HepG2 (cell line): ENCODE data around the gene P2RX3. TPM values are rescaled to one million over a fixed set of nuclear protein-coding genes. Genes with fewer than 3 reads are reported as not detected.
A peak's percentile ranks its signal among the peaks of the same experiment; 100 is the strongest.

Experiments used
- ARNTL ChIP-seq: sonication (generic); formaldehyde crosslinking; IDR thresholded peaks from 2 replicates; pipeline ENCODE4 v1.4.0; 2020; ENCODE audit warnings: mild to moderate bottlenecking, missing genetic modification reagents
- ATF7 ChIP-seq, 2 experiments: fragments of 450-650 bp in 1 of 2; sonication (generic) in 1 of 2; formaldehyde crosslinking in 1 of 2; IDR thresholded peaks; 2 replicates each; pipeline versions ENCODE4 v1.4.0 to v1.6.1; 2016 to 2020; ENCODE audit warnings: antibody characterized with exemption in 1 of 2, mild to moderate bottlenecking in 1 of 2, missing genetic modification reagents in 1 of 2
- CHD4 ChIP-seq: fragments of 200-600 bp; sonication (generic); IDR thresholded peaks from 2 replicates; pipeline ENCODE4 v1.7.0; 2017; ENCODE audit warnings: mild to moderate bottlenecking, low read length, borderline replicate concordance
- ERF ChIP-seq: IDR thresholded peaks from 2 replicates; pipeline ENCODE4 v1.6.1; 2018; ENCODE audit warnings: missing biosample characterization, missing genetic modification reagents
- ETV6 ChIP-seq: sonication (generic); formaldehyde crosslinking; conservative IDR thresholded peaks from 2 replicates; pipeline ENCODE4 v1.4.0; 2020; ENCODE audit warnings: missing genetic modification reagents
- FOXJ3 ChIP-seq: sonication (generic); formaldehyde crosslinking; IDR thresholded peaks from 2 replicates; pipeline ENCODE4 v1.4.0; 2020; ENCODE audit warnings: missing genetic modification reagents, mild to moderate bottlenecking, borderline replicate concordance
- GTF2F1 ChIP-seq: fragments of 150-350 bp; IDR thresholded peaks from 2 replicates; pipeline ENCODE4 v1.6.1; 2014; ENCODE audit warnings: low read length
- ONECUT2 ChIP-seq: sonication (generic); formaldehyde crosslinking; IDR thresholded peaks from 2 replicates; pipeline ENCODE4 v1.4.0; 2020; ENCODE audit warnings: missing genetic modification reagents
- RFX5 ChIP-seq: IDR thresholded peaks from 2 replicates; pipeline ENCODE4 v1.6.1; 2011; ENCODE audit warnings: low read depth, low read length, improper control_type of control experiment
- TSC22D2 ChIP-seq: sonication (generic); formaldehyde crosslinking; IDR thresholded peaks from 2 replicates; pipeline ENCODE4 v1.5.1; 2020; ENCODE audit warnings: missing genetic modification reagents, mild to moderate bottlenecking, borderline replicate concordance
- ZFX ChIP-seq: sonication (generic); formaldehyde crosslinking; IDR thresholded peaks from 2 replicates; pipeline ENCODE4 v1.4.0; 2020; ENCODE audit warnings: mild to moderate bottlenecking, low read depth, missing genetic modification reagents, moderate library complexity
- ZNF235 ChIP-seq: sonication (generic); formaldehyde crosslinking; IDR thresholded peaks from 2 replicates; pipeline ENCODE4 v1.8.1; 2023; ENCODE audit warnings: mild to moderate bottlenecking, missing genetic modification reagents, borderline replicate concordance
- polyA plus RNA-seq, 8 experiments: library from polyadenylated mRNA; depleted of rRNA in 3 of 8; stranded (reverse) in 7 of 8; unstranded in 1 of 8; fragments of >200 nt; fragmentation: Illumina TruSeq in 4 of 8; extraction: Trizol in 4 of 8; gene quantifications; 2 replicates each; pipeline versions ENCODE4 v1.2.1 to v1.2.3, GENCODE V29; 2011 to 2016; ENCODE audit warnings: low read depth in 4 of 8, missing spikeins in 1 of 8, mixed read lengths in 1 of 8; ENCODE audit not compliant: insufficient read depth in 1 of 8
- total RNA-seq, 5 experiments: library from RNA; depleted of rRNA; stranded (reverse); fragments of >200 nt; fragmentation: Illumina TruSeq; extraction: Trizol; gene quantifications; 2 replicates each; pipeline ENCODE4 v1.2.3, GENCODE V29; 2016; ENCODE audit warnings: low read depth in 1 of 5
- TF ChIP-seq, protein P1 (sequence below): sonication (generic); formaldehyde crosslinking; IDR thresholded peaks from 2 replicates; pipeline ENCODE4 v1.4.0; 2020; ENCODE audit warnings: mild to moderate bottlenecking, missing genetic modification reagents
- TF ChIP-seq, protein P2 (sequence below): sonication (generic); formaldehyde crosslinking; IDR thresholded peaks from 2 replicates; pipeline ENCODE4 v1.8.0; 2022; ENCODE audit warnings: mild to moderate bottlenecking, missing genetic modification reagents, moderate library complexity
- TF ChIP-seq, protein P3 (sequence below): sonication (generic); formaldehyde crosslinking; IDR thresholded peaks from 2 replicates; pipeline ENCODE4 v1.4.0; 2020; ENCODE audit warnings: missing genetic modification reagents, borderline replicate concordance
- TF ChIP-seq, protein P4 (sequence below): sonication (generic); formaldehyde crosslinking; IDR thresholded peaks from 2 replicates; pipeline ENCODE4 v1.4.0; 2020; ENCODE audit warnings: mild to moderate bottlenecking, missing genetic modification reagents
- TF ChIP-seq, protein P5 (sequence below): sonication (generic); formaldehyde crosslinking; IDR thresholded peaks from 2 replicates; pipeline ENCODE4 v1.4.0; 2020; ENCODE audit warnings: missing genetic modification reagents

P2RX3 gene
- total and polyA plus RNA-seq, 2 of the 13 experiments (the other 11 are each of a cell fraction or from before 2014, with no cell fraction given) = 0.08 TPM; not detected in 1

DNA sequence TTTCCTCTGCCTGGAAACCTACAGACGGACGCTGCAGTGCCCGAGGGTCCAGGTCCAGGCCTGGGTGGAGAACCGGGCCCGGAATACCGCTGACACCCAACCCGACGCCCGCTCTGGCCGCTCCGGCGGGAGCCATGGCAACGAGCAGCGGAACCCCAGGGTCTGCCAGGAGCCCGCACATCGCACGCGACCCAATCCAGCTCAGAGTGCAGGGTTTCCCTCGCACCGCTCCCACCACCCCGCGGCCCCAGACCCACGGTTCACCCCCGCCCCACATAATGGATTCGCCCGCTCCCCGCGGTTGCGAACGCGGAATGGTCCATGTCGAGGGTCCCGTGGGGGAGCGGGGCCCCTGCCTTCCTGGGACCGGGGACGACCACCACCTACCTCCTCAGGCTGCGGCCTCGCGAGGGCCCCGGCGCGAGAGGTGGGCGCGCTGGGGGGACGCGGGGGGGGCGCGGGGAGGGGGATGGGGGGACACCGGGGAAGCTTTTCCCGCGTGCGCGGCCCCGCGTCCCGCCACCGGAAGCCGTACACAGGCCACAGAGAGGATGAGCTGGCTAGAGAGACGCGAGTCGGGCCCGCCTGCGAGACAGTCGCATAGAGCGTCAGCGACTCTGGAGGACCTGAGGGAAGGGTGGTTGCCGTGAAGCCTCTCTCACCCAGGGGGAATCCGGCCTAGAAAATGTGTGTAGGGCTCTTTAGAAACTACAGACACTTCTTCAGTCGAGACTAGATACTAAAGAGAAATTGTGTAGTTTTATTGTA, 2.6 kb upstream of the P2RX3 start, which contains the start of gene SSRP1 (continued):
- no peak for TF ChIP-seq TSC22D2 (CRISPR knock-in tag)
- no peak for TF ChIP-seq FOXJ3 (CRISPR knock-in tag)
- TF ChIP-seq, protein P1, sequence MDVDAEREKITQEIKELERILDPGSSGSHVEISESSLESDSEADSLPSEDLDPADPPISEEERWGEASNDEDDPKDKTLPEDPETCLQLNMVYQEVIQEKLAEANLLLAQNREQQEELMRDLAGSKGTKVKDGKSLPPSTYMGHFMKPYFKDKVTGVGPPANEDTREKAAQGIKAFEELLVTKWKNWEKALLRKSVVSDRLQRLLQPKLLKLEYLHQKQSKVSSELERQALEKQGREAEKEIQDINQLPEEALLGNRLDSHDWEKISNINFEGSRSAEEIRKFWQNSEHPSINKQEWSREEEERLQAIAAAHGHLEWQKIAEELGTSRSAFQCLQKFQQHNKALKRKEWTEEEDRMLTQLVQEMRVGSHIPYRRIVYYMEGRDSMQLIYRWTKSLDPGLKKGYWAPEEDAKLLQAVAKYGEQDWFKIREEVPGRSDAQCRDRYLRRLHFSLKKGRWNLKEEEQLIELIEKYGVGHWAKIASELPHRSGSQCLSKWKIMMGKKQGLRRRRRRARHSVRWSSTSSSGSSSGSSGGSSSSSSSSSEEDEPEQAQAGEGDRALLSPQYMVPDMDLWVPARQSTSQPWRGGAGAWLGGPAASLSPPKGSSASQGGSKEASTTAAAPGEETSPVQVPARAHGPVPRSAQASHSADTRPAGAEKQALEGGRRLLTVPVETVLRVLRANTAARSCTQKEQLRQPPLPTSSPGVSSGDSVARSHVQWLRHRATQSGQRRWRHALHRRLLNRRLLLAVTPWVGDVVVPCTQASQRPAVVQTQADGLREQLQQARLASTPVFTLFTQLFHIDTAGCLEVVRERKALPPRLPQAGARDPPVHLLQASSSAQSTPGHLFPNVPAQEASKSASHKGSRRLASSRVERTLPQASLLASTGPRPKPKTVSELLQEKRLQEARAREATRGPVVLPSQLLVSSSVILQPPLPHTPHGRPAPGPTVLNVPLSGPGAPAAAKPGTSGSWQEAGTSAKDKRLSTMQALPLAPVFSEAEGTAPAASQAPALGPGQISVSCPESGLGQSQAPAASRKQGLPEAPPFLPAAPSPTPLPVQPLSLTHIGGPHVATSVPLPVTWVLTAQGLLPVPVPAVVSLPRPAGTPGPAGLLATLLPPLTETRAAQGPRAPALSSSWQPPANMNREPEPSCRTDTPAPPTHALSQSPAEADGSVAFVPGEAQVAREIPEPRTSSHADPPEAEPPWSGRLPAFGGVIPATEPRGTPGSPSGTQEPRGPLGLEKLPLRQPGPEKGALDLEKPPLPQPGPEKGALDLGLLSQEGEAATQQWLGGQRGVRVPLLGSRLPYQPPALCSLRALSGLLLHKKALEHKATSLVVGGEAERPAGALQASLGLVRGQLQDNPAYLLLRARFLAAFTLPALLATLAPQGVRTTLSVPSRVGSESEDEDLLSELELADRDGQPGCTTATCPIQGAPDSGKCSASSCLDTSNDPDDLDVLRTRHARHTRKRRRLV (CRISPR knock-in tag) = no peak; the same call in 1 of the 2 replicates
- no peak for TF ChIP-seq ZNF235 (CRISPR knock-in tag)
- no peak for TF ChIP-seq ATF7 (IDR thresholded peaks at IDR 0.05)
- TF ChIP-seq ATF7 (CRISPR knock-in tag; IDR thresholded peaks at IDR 0.05) = no peak
- no peak for TF ChIP-seq ETV6 (CRISPR knock-in tag)
- no peak for TF ChIP-seq RFX5
- TF ChIP-seq, protein P2, sequence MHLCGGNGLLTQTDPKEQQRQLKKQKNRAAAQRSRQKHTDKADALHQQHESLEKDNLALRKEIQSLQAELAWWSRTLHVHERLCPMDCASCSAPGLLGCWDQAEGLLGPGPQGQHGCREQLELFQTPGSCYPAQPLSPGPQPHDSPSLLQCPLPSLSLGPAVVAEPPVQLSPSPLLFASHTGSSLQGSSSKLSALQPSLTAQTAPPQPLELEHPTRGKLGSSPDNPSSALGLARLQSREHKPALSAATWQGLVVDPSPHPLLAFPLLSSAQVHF = 0 out of 2 replicates have a peak, but pooled peaks have one; percentile 62
- TF ChIP-seq, protein P3, sequence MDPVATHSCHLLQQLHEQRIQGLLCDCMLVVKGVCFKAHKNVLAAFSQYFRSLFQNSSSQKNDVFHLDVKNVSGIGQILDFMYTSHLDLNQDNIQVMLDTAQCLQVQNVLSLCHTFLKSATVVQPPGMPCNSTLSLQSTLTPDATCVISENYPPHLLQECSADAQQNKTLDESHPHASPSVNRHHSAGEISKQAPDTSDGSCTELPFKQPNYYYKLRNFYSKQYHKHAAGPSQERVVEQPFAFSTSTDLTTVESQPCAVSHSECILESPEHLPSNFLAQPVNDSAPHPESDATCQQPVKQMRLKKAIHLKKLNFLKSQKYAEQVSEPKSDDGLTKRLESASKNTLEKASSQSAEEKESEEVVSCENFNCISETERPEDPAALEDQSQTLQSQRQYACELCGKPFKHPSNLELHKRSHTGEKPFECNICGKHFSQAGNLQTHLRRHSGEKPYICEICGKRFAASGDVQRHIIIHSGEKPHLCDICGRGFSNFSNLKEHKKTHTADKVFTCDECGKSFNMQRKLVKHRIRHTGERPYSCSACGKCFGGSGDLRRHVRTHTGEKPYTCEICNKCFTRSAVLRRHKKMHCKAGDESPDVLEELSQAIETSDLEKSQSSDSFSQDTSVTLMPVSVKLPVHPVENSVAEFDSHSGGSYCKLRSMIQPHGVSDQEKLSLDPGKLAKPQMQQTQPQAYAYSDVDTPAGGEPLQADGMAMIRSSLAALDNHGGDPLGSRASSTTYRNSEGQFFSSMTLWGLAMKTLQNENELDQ (CRISPR knock-in tag) = no peak
- 0 out of 2 replicates have a peak, but pooled peaks have one; percentile 26 for TF ChIP-seq ERF (CRISPR knock-in tag)
- no peak for TF ChIP-seq ONECUT2
- TF ChIP-seq, protein P4, sequence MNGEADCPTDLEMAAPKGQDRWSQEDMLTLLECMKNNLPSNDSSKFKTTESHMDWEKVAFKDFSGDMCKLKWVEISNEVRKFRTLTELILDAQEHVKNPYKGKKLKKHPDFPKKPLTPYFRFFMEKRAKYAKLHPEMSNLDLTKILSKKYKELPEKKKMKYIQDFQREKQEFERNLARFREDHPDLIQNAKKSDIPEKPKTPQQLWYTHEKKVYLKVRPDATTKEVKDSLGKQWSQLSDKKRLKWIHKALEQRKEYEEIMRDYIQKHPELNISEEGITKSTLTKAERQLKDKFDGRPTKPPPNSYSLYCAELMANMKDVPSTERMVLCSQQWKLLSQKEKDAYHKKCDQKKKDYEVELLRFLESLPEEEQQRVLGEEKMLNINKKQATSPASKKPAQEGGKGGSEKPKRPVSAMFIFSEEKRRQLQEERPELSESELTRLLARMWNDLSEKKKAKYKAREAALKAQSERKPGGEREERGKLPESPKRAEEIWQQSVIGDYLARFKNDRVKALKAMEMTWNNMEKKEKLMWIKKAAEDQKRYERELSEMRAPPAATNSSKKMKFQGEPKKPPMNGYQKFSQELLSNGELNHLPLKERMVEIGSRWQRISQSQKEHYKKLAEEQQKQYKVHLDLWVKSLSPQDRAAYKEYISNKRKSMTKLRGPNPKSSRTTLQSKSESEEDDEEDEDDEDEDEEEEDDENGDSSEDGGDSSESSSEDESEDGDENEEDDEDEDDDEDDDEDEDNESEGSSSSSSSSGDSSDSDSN (CRISPR knock-in tag) = peak; percentile 68
- peak; percentile 60 for TF ChIP-seq ZFX (CRISPR knock-in tag)
- TF ChIP-seq GTF2F1 = no peak
- no peak for TF ChIP-seq CHD4
- peak; percentile 45; the same call in 1 of the 2 replicates for TF ChIP-seq ARNTL (CRISPR knock-in tag)
- TF ChIP-seq, protein P5, sequence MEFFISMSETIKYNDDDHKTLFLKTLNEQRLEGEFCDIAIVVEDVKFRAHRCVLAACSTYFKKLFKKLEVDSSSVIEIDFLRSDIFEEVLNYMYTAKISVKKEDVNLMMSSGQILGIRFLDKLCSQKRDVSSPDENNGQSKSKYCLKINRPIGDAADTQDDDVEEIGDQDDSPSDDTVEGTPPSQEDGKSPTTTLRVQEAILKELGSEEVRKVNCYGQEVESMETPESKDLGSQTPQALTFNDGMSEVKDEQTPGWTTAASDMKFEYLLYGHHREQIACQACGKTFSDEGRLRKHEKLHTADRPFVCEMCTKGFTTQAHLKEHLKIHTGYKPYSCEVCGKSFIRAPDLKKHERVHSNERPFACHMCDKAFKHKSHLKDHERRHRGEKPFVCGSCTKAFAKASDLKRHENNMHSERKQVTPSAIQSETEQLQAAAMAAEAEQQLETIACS = peak; percentile 91
